PFSK-1 (cell line): ENCODE data around the gene OR4D10.

ENCODE experiments used
- FOXP2 ChIP-seq: optimal IDR thresholded peaks from 2 replicates; pipeline ENCODE3; 2011; ENCODE audit warnings: borderline replicate concordance, control low read depth, inconsistent platforms; ENCODE audit not compliant: insufficient read depth; ENCODE audit errors: extremely low read length, extremely low read depth
- POLR2AphosphoS5 ChIP-seq: IDR thresholded peaks from 2 replicates; pipeline ENCODE4 v1.6.1; 2012; ENCODE audit warnings: low read depth, mild to moderate bottlenecking, control low read depth, low read length, moderate library complexity
- REST ChIP-seq, 2 experiments: IDR thresholded peaks; 2 replicates each; pipeline versions ENCODE4 v1.6.1 to v1.8.0; 2011 to 2012; ENCODE audit warnings: low read depth in 2 of 2, low read length in 2 of 2, control low read depth in 1 of 2, inconsistent platforms in 1 of 2, mild to moderate bottlenecking in 1 of 2, moderate library complexity in 1 of 2; ENCODE audit not compliant: insufficient read depth in 1 of 2
- SIN3A ChIP-seq: IDR thresholded peaks from 2 replicates; pipeline ENCODE4 v1.6.1; 2012; ENCODE audit warnings: mild to moderate bottlenecking, low read length, moderate library complexity, borderline replicate concordance; ENCODE audit not compliant: insufficient read depth
- TAF1 ChIP-seq: IDR thresholded peaks from 2 replicates; pipeline ENCODE4 v1.6.1; 2012; ENCODE audit warnings: low read length, control low read depth, borderline replicate concordance; ENCODE audit not compliant: insufficient read depth

Gene OR4D10

DNA sequence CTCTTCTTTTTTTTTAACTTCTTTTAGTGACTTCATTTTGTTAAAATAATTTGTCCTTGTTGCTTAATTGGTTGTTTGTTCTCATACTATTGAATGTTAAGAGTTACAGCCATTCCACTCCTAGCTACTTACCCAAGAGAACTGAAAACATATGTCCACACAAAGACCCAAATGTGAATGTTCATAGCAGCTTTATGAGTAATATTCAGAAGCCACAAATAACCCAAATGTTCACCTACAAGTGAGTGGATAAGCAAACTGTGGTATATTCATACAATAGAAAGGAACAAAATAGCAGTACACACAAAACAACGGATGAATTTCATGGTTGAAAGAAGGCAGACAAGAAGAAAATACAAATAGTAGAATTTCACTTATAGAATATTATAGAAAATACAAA lies 28.8 kb downstream of the OR4D10 start:
- no peak for TF ChIP-seq REST (IDR thresholded peaks at IDR 0.05; ENCODE audit: insufficient read depth in 1 of 2, low read depth in 2 of 2, low read length in 2 of 2)
- TF ChIP-seq SIN3A, result no peak
- TF ChIP-seq FOXP2, result no peak
- TF ChIP-seq POLR2AphosphoS5, result no peak
- TF ChIP-seq TAF1, result no peak

DNA sequence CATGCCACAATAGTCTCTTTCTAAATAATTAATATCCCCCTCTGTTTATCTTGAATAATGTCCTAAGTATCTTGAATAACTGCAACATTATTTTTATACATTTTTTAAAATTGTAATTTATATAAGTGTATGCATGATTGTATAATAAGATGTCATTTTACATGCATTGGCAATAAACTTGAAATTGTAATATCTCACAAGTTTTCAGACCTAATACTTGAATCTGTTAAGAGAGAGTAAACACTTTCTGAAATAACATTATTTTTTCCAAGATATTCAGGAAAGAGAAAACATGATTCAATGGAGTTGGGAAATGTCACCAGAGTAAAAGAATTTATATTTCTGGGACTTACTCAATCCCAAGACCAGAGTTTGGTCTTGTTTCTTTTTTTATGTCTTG lies 30.2 kb downstream of the OR4D10 start, which contains the start of gene OR4D11:
Gene OR4D11, plus strand, starts transcription at position 301 of the 400 bp plus-strand sequence. Its CDS starts 0 bp downstream, at position 301.
- TF ChIP-seq FOXP2 (no peak), REST (IDR thresholded peaks at IDR 0.05; ENCODE audit: insufficient read depth in 1 of 2, low read depth in 2 of 2, low read length in 2 of 2) (no peak), TAF1 (no peak)

DNA sequence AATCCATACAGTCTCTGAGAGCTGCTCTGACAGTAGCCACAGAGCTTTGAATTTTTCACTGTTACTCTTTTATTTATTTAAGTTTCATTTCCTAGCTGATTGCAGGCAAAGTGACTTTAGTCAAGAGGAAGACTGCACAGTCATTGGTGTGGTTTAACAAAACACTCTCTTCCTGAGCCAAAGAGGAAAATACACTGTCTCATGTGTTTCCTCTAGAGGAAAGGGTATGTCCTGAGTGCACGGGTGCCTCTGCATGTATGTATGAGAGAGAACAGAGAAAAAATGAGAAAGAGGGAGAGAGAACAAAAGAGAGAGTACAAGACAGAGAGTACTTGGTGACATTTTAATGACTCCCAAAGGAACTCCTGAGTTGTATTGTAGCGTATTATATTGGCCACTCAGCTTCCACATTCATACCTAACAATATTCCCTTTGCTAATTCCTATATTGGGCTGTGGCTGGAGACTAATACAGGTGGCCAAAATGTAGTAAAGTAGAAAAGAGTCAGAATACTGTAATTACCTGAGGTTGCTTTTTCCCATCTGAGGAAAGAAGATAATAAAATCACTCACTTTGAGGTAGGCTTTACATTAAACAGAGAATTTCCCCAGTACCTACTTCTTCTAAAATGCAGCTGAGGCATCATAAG lies 38.0 kb downstream of the OR4D10 start, which contains the start of gene OR4D9:
Gene OR4D9, plus strand, starts transcription at position 599 of the 649 bp plus-strand sequence. CDS start 3,374 bp downstream, outside the sequence.
- TF ChIP-seq FOXP2 (no peak), REST (IDR thresholded peaks at IDR 0.05; ENCODE audit: insufficient read depth in 1 of 2, low read depth in 2 of 2, low read length in 2 of 2) (no peak), TAF1 (no peak), POLR2AphosphoS5 (no peak), SIN3A (no peak)

- TF ChIP-seq REST (IDR thresholded peaks at IDR 0.05; ENCODE audit: insufficient read depth in 1 of 2, low read depth in 2 of 2, low read length in 2 of 2) (no peak), SIN3A (no peak), POLR2AphosphoS5 (no peak), FOXP2 (no peak), TAF1 (no peak)
These were observed 38.6 kb downstream of the OR4D10 start for GRCh38 chr11:59511675-59512074.

- no peak for TF ChIP-seq POLR2AphosphoS5
- no peak for TF ChIP-seq SIN3A
- TF ChIP-seq FOXP2, result no peak
- no peak for TF ChIP-seq REST (IDR thresholded peaks at IDR 0.05; ENCODE audit: insufficient read depth in 1 of 2, low read depth in 2 of 2, low read length in 2 of 2)
- no peak for TF ChIP-seq TAF1
These were observed 47.6 kb downstream of the OR4D10 start for GRCh38 chr11:59520741-59521140.
